GM19452 (cell line): Measurements from ENCODE around the gene BRAF.
A peak's percentile ranks its signal among the peaks of the same experiment; 100 is the strongest.
"Not testable (repeated sequence)": the region's sequence is repeated elsewhere in the genome, so short reads cannot be mapped to it uniquely, and the experiment has no call there.

Source experiments
- ATAC-seq: cut with Tn5 transposase; IDR thresholded peaks from one replicate; pipeline ENCODE4 v1.9.1; 2021; ENCODE audit not compliant: unreplicated experiment

The BRAF gene

DNA sequence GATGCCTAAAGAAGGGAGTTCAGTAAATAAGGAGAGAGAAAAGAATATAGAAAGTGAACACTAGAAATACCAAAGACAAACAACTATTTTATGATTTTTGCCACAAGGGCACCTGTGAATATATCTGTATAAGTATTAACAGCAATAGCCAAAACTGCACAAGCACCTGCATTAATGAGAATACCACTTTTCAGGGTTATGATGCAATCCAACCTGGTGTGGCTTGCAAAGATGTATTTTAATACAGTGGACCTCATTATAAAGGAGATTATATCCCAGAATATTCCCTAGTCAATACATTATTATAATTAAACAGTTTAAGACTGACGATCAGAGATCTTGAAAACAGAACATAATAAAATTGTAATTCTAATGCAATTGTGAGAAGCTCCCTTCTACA lies 4.0 kb downstream of the BRAF start:
- ATAC-seq = no peak

DNA sequence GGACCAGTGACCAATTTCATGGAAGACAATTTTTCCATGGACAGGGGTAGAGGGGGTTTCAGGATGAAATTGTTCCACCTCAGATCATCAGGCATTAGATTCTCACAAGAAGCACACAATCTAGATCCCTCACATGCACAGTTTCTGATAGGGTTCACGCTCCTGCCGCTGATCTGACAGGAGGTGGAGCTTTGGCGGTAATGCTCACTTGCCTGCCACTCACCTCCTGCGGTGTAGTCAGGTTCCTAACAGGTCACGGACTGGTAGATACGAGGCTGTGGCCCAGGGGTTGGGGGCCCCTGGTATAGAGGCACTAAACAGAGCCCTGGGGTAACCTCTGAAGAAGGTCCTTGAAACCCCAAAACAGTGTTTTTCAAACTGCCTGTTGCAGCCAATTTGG lies 6.5 kb downstream of the BRAF start:
- ATAC-seq = no peak

DNA sequence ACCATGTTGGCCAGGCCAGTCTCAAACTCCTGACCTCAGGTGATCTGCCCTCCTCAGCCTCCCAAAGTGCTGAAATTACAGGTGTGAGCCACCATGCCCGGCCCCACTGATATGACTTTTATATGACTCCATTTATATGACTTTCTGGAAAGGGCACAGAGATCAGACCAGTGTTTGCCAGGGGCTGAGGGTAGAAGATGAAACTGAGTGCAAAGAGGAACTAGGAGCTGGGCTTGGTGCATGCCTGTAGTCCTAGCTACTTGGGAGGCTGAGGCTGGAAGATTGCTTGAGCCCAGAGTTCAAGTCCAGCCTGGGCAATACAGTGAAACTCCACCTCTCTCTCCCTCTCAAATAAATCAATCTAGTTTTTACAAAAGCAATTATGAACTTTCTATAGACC lies 7.5 kb downstream of the BRAF start:
- ATAC-seq = no peak

DNA sequence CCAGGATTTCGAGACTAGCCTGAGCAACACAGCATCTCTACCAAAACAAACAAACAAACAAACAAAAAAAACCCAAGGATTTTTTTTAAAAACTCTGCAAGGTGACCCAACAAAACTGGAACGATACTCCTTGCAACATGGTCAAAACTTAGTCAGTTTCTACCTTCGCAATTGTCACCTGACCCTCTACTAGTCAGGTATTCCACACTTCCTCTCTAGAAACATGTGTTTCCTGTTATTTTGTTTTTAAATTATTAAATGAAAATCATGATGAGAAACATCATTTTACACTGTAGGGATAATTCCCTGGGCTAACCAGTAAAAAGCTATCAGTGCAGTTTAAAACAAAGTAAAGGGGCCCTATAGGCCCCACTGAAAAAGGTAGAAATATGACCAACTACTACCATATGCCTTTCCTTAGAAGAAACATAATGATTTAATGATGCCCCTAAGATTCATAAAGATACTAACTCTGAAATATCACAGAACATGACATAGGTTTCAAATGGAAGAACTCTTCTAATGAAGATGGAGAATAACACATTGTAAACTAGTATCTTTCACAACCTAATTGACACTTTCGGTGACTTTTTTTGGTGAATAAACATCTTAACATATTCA lies 8.7 kb downstream of the BRAF start:
- ATAC-seq = no peak

DNA sequence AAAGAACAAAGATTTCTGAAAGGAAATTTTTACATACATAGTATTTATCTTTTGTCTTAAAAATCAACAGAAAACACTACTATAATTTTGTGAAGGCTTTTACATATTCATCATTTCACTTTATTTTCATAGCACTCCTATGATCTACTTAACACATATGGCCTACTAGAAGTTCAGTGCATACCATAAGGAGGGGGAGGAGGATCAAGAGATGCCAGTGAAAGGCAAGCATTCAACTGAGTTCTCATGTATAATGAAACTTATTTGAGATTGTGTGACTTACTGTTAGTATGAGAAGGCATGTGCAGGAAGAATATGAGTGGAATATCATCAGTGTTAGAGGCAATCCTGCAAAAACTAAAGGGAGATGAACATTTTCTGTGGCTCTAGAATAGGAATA lies 10.6 kb downstream of the BRAF start:
- ATAC-seq = no peak

DNA sequence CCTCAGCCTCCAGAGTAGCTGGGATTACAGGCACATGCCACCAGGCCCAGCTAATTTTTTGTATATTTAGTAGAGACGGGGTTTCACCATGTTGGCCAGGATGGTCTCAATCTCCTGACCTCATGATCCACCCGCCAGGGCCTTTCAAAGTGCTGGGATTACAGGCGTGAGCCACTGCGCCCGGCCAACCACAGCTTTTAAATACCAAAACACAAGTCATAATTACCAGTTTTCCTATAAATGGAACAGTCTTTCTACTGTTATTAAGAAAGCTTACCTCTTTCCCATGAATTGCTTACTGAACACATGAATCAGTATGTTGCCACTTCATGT lies 11.2 kb downstream of the BRAF start:
- ATAC-seq = not testable (repeated sequence)

DNA sequence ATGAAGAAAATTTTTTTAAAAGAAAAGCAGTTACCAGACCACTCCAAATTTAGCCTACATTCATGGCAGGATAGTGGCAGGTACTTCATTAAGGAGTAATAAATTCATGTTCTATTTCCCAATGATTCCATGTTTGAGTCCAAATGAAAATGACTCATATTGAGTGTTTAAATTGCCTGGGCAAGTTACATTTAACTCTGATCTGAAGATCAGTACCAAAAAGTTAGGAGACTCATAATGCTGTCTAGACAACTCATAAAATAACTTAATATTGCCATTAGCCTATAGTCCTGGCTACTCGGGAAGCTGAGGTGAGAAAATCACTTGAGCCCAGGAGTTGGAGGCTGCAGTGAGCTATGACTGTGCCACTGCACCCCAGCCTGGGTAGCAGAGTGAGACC lies 13.0 kb downstream of the BRAF start:
- no peak for ATAC-seq

DNA sequence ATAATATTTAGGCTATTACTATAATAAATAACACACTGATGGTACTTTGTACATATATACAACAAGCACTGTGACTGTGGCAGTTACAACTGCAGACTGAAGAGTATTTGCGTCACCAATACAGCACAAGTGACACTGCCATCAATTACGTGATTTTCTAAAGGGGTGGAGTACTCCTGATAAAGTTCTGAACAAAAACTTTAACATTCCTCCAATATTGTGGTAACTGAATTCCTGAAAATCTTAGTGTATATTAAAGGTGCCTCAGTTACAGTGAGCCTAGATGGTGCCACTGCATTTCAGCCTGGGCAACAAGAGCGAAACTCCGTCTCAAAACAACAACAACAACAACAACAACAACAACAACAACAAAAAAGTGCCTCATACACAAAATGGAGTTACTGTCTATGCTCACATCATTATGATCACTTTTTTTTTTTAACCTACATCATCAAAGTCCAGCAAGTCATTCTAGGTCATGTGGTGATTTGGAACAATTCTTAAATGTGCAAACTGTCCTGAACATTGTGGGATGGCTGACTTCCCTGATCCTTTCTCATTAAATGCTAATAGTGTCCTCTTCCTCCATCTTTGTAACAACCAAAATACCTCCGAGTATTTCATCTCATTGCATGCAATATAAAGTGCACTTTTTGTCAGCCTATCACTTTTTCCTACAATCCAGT lies 15.1 kb downstream of the BRAF start:
- no peak for ATAC-seq

DNA sequence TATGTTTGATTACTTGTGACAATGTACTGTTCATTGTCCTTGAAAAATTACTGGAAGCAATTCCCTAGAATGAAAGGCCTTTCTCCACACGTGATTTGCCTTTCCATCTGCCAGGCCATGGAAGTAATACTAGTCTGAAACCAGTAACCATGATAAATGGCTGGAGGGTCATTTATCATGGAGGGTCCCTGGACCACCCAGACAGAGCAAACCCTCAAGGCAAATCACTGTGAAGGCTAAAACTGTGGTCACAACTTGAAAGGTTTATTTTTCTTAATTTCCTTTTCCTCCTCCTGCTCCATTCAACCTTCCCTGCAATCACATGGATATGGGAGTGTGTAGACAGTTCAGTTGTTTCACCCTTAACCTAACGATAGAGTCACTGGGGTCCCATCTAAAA lies 16.4 kb downstream of the BRAF start:
- no peak for ATAC-seq

DNA sequence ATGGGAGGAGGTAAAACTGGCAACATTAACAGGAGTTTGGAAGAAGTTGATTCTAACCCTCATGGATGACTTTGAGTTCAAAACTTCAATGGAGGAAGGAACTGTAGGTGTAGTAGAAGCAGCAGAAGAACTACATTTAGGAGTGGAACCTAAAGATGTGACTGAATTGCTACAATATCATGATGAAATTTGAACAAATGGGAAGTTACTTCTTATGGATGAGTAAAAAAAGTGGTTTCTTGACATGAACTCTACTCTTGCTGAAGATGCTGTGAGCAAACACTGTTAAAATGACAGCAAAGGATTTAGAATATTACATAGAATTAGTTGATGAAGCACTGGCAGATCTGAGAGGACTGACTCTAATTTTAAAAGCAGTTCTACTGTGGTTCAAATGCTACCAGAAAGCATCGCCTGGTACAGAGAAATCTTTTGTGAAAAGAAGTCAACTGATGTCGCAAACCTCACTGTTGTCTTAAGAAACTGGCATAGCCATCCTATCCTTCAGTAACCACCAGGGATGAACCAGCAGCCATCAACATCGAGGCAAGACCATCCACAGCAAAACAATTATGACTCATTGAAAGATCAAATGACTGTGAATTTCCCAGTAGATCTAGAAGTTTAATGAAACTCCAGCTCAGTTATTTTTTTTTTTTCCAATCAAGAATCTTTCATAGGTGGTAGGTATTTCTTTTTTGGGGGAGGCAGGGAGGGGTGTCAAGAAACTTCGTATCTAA lies 20.8 kb downstream of the BRAF start:
- ATAC-seq = no peak

DNA sequence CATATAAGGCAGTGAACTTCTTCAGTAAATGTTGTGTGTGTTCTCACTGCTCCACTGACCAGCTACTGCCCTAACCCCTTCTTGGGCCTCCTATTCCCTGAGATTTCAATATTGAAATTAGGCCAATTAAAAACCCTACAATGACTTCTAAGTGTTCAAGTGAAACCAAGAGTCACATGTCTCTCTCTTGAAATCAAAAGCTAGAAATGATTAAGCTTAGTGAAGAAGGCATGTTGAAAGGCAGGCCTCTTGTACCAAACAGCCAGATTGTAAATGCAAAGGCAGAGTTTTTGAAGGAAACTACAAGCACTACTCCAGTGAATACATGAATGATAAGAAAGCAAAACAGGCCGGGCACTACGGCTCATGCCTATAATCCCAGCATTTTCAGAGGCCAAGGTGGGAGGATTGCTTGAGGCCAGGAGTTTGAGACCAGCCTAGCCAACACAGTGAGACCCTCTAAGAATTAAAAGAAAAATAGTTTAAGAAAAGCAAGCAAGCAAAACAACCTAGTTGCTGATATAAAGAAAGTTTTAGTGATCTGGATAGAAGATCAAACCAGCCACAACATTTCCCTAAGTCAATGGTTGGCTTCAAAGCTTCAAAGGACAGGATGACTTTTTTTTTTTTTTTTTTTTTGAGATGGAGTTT lies 22.3 kb downstream of the BRAF start:
- peak; percentile 81 for ATAC-seq

DNA sequence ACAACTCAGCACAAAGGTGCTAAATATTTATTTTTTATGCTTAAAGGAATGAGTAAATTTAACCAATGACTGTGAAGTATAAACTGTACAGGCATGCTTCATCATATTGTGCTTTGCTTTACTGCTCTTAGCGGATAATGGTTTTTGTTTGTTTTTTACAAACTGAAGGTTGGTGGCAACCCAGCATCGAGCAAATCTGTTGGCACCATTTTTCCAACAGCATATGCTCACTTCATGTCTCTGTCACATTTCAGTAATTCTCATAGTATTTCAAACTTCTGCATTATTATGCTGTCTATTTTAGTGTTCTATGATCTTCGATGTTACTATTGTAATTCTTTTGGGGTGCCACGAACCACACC lies 22.8 kb downstream of the BRAF start:
- ATAC-seq = no peak

DNA sequence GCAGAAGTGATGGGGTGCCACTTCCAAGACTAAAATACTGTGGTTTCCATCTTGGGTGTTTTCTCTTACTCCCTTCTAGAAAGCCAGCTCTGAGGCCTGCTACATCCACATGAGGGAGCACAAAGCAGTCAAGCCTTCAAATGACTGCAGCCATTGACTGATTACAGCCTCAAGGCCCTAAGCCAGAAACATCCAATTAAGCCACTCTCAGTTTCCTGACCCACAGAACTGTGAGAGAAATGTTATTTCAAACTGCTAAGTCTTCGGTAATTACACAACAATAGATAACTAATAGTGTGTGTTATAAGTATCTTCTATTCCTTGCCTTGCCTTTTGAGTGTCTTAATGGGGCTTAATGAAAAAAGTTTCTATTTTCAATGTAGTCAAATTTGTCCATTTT lies 24.8 kb downstream of the BRAF start:
- ATAC-seq = no peak

DNA sequence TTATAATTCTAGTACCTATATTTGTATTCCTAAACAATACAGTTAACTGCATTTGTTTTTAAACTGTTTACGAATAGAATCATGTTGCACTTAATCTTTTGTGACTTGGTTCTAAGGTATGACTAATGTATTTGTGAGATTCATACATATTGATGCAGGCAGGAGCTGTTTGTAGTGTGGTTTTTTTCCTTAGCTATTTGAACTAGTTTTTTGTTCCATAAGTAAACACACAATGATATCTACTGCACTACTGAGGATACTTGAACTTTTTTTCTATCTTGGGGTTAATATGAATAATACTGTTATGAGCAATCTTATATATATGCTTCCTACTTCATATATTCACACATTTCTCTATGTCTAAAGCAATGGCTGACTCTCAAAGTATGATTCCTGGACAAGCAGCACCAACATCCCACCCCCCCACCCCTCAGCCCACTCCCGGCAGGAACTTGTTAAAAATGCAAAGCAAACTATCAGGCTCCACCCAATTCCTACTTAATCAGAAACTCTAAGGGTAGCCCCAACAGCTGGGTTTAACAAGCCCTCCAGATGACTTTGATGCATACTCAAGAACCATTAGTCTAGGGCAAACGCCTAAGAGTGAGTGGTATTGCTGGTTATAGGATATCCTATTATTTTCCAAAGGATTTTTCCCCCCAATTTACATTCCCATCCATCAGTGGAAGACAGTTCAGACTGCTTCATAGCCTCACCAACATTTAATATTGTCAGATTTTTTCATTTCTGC lies 25.8 kb downstream of the BRAF start:
- no peak for ATAC-seq

DNA sequence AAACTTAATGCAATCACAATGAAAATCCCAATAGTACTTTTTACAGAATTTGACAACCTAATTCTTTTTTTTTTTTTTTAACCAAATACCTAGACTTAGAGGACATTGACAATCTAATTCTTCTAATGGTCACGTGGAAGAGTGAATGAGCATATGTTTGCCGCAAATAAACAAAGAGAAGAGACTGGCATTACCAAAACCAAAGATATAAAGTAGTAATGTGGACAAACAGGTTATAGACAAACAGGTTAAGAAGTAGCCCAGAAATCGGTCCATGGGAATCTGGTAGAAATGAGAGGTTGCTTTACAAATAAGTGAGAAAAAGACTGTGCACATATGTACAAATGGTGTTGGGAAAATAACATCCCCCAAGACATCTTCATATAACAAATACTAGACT lies 27.7 kb downstream of the BRAF start:
- no peak for ATAC-seq

DNA sequence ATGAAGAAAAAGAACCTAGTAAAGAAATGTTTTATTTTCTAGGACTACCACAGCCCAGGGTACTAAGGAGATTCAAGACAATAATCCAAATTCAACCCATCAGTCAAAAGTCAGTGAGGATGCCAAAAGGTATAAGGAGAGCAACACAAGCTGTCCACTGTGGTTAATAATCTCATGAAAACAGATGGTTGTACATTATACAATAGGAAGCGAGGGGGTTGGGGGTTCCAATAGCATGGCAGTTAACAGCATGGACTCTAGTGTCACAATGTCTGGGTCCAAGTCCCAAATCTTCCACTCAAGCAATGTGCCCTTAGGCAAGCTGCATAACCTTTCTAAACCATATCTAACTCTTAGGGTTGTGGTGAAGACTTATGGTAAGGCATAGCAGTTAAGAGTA lies 35.1 kb downstream of the BRAF start:
- peak; percentile 61 for ATAC-seq

DNA sequence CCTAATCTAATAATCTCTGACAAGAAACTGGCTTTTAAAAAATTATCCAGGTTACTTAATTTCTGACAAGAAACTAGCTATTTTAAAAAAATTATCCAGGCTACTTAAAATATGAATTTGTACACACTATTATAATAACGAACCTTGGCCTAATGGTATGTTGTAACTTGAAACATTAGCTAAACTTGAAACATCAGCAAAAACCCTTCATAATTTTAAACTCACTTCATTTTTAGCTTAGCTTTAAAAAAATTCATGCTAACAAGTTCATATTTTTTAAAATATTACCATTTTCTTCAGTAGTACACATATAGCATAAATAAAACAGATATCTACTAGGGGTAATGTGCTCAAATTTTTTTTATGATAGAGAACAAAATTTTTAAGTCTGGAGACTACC lies 35.6 kb downstream of the BRAF start:
- ATAC-seq = no peak

DNA sequence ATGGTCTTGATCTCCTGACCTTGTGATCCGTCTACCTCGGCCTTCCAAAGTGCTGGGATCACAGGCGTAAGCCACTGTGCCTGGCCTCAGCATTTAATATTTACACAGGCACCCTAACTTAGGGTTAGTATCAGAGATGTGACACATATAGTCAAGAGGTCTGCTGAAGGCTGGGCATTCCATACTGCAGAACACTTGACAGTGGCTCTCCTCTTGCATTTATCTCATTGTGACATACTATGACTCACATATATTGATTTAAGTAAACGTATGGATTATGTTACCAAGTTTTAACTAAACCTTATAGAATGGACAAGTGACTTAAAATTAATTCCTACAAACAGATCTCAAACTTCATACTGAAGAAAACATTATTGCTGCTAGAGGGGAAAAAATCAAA lies 36.6 kb downstream of the BRAF start:
- no peak for ATAC-seq

DNA sequence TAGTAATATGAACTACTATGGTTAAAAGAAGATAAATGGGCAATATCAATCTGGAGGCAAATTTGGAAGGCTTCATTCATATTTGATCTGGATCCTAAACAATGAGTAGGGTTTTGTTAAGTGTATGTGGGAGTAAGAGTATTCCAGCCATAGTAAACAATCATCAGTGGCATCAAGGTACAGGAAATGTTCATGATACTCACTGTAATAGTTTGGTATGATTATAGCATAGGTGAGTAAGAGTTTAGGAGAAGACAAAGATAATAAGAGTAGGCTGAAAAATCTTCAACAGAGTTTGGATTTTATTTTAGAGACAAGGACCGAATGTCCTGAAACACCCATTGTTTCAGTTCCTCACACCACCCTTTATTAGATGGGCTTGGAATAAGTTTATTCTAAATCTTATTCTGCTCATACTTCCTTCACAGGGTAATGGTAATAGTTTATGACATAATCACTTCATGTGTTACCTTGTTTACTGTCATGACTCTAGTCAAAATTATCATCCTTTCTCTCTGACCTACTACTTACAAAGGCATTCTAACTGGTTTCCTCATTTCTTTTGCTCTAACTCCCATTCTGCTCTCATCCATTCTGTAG lies 38.9 kb downstream of the BRAF start:
- ATAC-seq = no peak

DNA sequence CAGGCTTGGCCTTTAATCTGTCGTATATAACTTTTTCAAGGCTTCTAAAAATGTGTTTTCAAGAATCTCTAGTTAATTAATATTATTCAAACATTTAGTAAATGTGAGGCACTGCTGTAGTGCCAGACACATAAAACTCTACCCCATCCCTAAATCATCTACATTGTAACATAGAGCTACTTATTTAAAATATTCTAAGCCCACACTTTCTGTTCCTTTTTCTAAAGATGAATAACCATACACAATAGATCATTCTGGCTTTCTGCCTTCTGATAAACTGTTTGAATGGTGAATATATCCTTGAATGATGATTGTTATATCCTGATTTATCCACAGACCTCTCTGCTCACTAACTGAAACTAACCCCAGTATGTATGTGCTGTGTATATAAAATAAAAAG lies 41.4 kb downstream of the BRAF start:
- no peak for ATAC-seq

DNA sequence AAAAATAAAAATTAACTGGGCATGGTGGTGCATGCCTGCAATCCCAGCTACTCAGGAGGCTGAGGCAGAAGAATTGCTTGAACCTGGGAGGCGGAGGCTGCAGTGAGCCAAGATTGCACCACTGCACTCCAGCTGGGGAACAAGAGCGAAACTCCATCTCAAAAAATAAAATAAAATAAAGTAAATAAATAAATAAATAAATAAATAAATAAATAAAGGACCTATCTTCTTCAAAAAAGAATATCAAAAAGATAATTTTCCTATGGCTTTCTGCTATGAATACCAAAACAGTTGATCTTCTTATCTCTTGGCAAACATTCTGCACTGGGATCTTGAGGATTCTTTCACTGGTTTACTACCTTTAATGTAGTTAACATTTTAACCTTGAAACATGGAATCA lies 41.9 kb downstream of the BRAF start:
- not testable (repeated sequence) for ATAC-seq
